GM19395 (cell line): Measurements from ENCODE around the gene DFFB.

Experiments used
- ATAC-seq: cut with Tn5 transposase; IDR thresholded peaks from one replicate; pipeline ENCODE4 v1.9.1; 2021; ENCODE audit warnings: mild to moderate bottlenecking, moderate library complexity; ENCODE audit not compliant: unreplicated experiment

The DFFB gene

GRCh38 chr1:3869751-3870301 lies 12.6 kb downstream of the DFFB start:
- no peak for ATAC-seq

- ATAC-seq, result no peak
Measured at GRCh38 chr1:3871451-3871805, 14.2 kb downstream of the DFFB start.

GRCh38 chr1:3872546-3872945 lies 15.3 kb downstream of the DFFB start:
- no peak for ATAC-seq

GRCh38 chr1:3874736-3875135 lies 17.5 kb downstream of the DFFB start:
- ATAC-seq, result no peak

GRCh38 chr1:3876716-3877115 lies 19.4 kb downstream of the DFFB start:
- no peak for ATAC-seq

GRCh38 chr1:3879099-3879498 lies 21.8 kb downstream of the DFFB start:
- ATAC-seq, result no peak

- ATAC-seq, result no peak
Measured at GRCh38 chr1:3879787-3880428, 22.6 kb downstream of the DFFB start.

- no peak for ATAC-seq
Measured at GRCh38 chr1:3880429-3881192, 23.3 kb downstream of the DFFB start.

- no peak for ATAC-seq
Measured at GRCh38 chr1:3881193-3881480, 23.9 kb downstream of the DFFB start.

GRCh38 chr1:3883194-3883925 lies 26.1 kb downstream of the DFFB start:
- ATAC-seq, result no peak

- ATAC-seq, result no peak
Measured at GRCh38 chr1:3884966-3885365, 27.7 kb downstream of the DFFB start.

GRCh38 chr1:3885611-3886010 lies 28.3 kb downstream of the DFFB start:
- no peak for ATAC-seq

- no peak for ATAC-seq
Measured at GRCh38 chr1:3886106-3886670, 28.9 kb downstream of the DFFB start.

- no peak for ATAC-seq
Measured at GRCh38 chr1:3886691-3887090, 29.4 kb downstream of the DFFB start.

- ATAC-seq, result no peak
Measured at GRCh38 chr1:3888301-3888700, 31.0 kb downstream of the DFFB start.

- no peak for ATAC-seq
Measured at GRCh38 chr1:3889936-3890335, 32.7 kb downstream of the DFFB start.

GRCh38 chr1:3890389-3891328 lies 33.4 kb downstream of the DFFB start:
- no peak for ATAC-seq

GRCh38 chr1:3891329-3891865 lies 34.1 kb downstream of the DFFB start:
- ATAC-seq, result no peak

- ATAC-seq, result no peak
Measured at GRCh38 chr1:3892748-3893147, 35.5 kb downstream of the DFFB start.

- ATAC-seq, result no peak
Measured at GRCh38 chr1:3893190-3893589, 35.9 kb downstream of the DFFB start.
